Neural crest cell (in vitro differentiated cells): Measurements from ENCODE around the gene MROH2B. TPM values are rescaled to one million over a fixed set of nuclear protein-coding genes. Genes with fewer than 3 reads are reported as not detected.
A peak's percentile ranks its signal among the peaks of the same experiment; 100 is the strongest.

Experiments
- DNase-seq: peaks from one replicate; pipeline ENCODE4 v3.0.0; 2021; ENCODE audit warnings: low read depth, mixed read lengths, low spot score
- H3K27ac Mint-ChIP-seq: one replicate; pipeline ENCODE4 v1.8.0; 2021; ENCODE audit warnings: mild to moderate bottlenecking, mixed read lengths; ENCODE audit not compliant: unreplicated experiment
- H3K27me3 Mint-ChIP-seq: 2 replicates; pipeline ENCODE4 v1.8.0; 2021; ENCODE audit warnings: low read depth, mild to moderate bottlenecking, mixed read lengths
- H3K36me3 Mint-ChIP-seq: 2 replicates; pipeline ENCODE4 v1.8.0; 2021; ENCODE audit warnings: low read depth, mild to moderate bottlenecking, mixed read lengths
- H3K4me1 Mint-ChIP-seq: 2 replicates; pipeline ENCODE4 v1.8.0; 2021; ENCODE audit warnings: mixed read lengths
- H3K4me3 Mint-ChIP-seq: one replicate; pipeline ENCODE4 v1.8.0; 2021; ENCODE audit warnings: mild to moderate bottlenecking, mixed read lengths
- H3K9me3 Mint-ChIP-seq: 2 replicates; pipeline ENCODE4 v1.8.0; 2021; ENCODE audit warnings: mixed read lengths
- total RNA-seq: library from RNA; stranded (reverse); gene quantifications from 2 replicates; pipeline ENCODE4 v1.2.1, GENCODE V29; 2021
- TF ChIP-seq, protein P1 (sequence below): fragments of 200-600 bp; sonication (generic); conservative IDR thresholded peaks from 2 replicates; pipeline ENCODE4 v1.5.0; 2021; ENCODE audit warnings: antibody characterized with exemption, mild to moderate bottlenecking

Gene MROH2B
- total RNA-seq, 1 donor from 2014 or later: not detected

- TF ChIP-seq, protein P1, sequence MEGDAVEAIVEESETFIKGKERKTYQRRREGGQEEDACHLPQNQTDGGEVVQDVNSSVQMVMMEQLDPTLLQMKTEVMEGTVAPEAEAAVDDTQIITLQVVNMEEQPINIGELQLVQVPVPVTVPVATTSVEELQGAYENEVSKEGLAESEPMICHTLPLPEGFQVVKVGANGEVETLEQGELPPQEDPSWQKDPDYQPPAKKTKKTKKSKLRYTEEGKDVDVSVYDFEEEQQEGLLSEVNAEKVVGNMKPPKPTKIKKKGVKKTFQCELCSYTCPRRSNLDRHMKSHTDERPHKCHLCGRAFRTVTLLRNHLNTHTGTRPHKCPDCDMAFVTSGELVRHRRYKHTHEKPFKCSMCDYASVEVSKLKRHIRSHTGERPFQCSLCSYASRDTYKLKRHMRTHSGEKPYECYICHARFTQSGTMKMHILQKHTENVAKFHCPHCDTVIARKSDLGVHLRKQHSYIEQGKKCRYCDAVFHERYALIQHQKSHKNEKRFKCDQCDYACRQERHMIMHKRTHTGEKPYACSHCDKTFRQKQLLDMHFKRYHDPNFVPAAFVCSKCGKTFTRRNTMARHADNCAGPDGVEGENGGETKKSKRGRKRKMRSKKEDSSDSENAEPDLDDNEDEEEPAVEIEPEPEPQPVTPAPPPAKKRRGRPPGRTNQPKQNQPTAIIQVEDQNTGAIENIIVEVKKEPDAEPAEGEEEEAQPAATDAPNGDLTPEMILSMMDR: no peak
- Mint-ChIP-seq H3K9me3 (peaks cover 3% of the 10 kb centered on the region), H3K27me3 (no peaks in the 10 kb centered on the region), H3K27ac (peak overlapping the region; percentile 52), H3K36me3 (no peaks in the 10 kb centered on the region), H3K4me3 (no peak overlapping the region), H3K4me1 (peaks cover 3% of the 10 kb centered on the region)
- no peak for DNase-seq
Measured at GRCh38 chr5:40984884-40985283, 86.3 kb downstream of the MROH2B start.

DNA sequence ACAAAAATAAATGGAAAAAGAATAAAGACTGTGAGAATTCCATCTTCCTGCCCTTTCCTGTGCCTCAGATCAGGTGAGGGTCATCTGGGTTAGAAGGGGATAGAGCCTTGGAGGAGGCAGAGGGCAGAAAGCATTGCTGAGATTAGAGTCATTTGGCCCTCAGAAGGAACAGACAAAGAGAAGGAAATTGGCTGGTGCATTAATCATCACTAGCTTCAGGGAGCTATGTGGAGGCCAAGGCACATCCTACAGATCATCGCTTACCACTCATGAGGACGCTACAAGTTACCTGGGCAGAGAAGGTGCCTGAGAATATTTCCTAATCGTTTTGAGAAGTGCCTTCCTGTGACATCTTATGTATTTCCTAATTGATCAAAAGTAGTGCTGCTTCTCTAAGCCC lies 87.4 kb downstream of the MROH2B start:
- Mint-ChIP-seq H3K27ac (no peak overlapping the region), H3K27me3 (no peaks in the 10 kb centered on the region), H3K4me1 (peaks cover 3% of the 10 kb centered on the region), H3K9me3 (peaks cover 3% of the 10 kb centered on the region), H3K36me3 (no peaks in the 10 kb centered on the region), H3K4me3 (no peak overlapping the region)
- TF ChIP-seq, protein P1: no peak
- DNase-seq: no peak

GRCh38 chr5:40981420-40981819 lies 89.7 kb downstream of the MROH2B start:
- no peak for DNase-seq
- Mint-ChIP-seq H3K9me3 (peaks cover 1% of the 10 kb centered on the region), H3K4me1 (peaks cover 3% of the 10 kb centered on the region), H3K27me3 (no peaks in the 10 kb centered on the region), H3K36me3 (no peaks in the 10 kb centered on the region), H3K27ac (no peak overlapping the region), H3K4me3 (no peak overlapping the region)
- TF ChIP-seq, protein P1: no peak

GRCh38 chr5:40976836-40977235 lies 94.3 kb downstream of the MROH2B start:
- TF ChIP-seq, protein P1: no peak
- Mint-ChIP-seq H3K4me1 (peaks cover 2% of the 10 kb centered on the region), H3K27me3 (no peaks in the 10 kb centered on the region), H3K27ac (no peak overlapping the region), H3K4me3 (no peak overlapping the region), H3K9me3 (no peaks in the 10 kb centered on the region), H3K36me3 (no peaks in the 10 kb centered on the region)
- no peak for DNase-seq

DNA sequence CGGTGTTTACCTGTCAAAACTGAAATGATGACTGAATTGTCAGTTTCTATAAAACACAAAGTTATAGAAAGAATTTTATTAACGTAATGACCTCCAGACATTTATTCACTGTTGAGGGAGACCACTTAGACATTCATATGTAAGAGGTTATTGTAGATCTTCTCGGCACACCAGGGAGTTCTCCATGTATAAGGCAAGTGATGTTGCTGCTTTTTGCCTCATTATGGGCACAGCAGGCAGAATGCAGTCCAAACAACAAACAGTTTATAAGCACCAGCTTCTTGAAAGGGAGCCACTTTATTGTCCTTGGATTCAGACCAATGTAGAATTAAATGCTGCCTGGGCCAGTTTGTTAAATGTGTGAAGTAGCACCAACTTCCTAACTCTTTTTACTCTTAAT lies 95.1 kb downstream of the MROH2B start:
- Mint-ChIP-seq H3K36me3 (no peaks in the 10 kb centered on the region), H3K27ac (no peak overlapping the region), H3K27me3 (no peaks in the 10 kb centered on the region), H3K4me3 (no peak overlapping the region), H3K9me3 (no peaks in the 10 kb centered on the region), H3K4me1 (no peaks in the 10 kb centered on the region)
- no peak for DNase-seq
- TF ChIP-seq, protein P1: no peak
